Ishikawa (cell line): Measurements from ENCODE around the gene RPUSD4.

ENCODE experiments used
- CEBPB ChIP-seq: IDR thresholded peaks from 2 replicates; pipeline ENCODE4 v1.6.1; 2012
- CREB1 ChIP-seq: IDR thresholded peaks from 2 replicates; pipeline ENCODE4 v1.6.1; 2012; ENCODE audit warnings: low read depth
- EGR1 ChIP-seq: IDR thresholded peaks from 2 replicates; pipeline ENCODE4 v1.6.1; 2012
- EP300 ChIP-seq: IDR thresholded peaks from 2 replicates; pipeline ENCODE4 v1.6.1; 2012; ENCODE audit warnings: borderline replicate concordance
- FOXM1 ChIP-seq: IDR thresholded peaks from 2 replicates; pipeline ENCODE4 v1.6.1; 2012; ENCODE audit warnings: low read depth, borderline replicate concordance
- MAX ChIP-seq: IDR thresholded peaks from 2 replicates; pipeline ENCODE4 v1.6.1; 2012
- NFIC ChIP-seq: IDR thresholded peaks from 2 replicates; pipeline ENCODE4 v1.6.1; 2012
- RAD21 ChIP-seq: IDR thresholded peaks from 2 replicates; pipeline ENCODE4 v1.6.1; 2012; ENCODE audit warnings: low read depth
- REST ChIP-seq: IDR thresholded peaks from 2 replicates; pipeline ENCODE4 v1.6.1; 2012; ENCODE audit warnings: low read depth, mild to moderate bottlenecking
- TAF1 ChIP-seq: IDR thresholded peaks from 2 replicates; pipeline ENCODE4 v1.6.1; 2012; ENCODE audit warnings: low read depth, mild to moderate bottlenecking
- TCF12 ChIP-seq: IDR thresholded peaks from 2 replicates; pipeline ENCODE4 v1.6.1; 2012; ENCODE audit warnings: low read depth
- TEAD4 ChIP-seq: IDR thresholded peaks from 2 replicates; pipeline ENCODE4 v1.6.1; 2012
- USF1 ChIP-seq: IDR thresholded peaks from 2 replicates; pipeline ENCODE4 v1.6.1; 2012
- YY1 ChIP-seq: IDR thresholded peaks from 2 replicates; pipeline ENCODE4 v1.6.1; 2012; ENCODE audit warnings: low read depth
- ZBTB7A ChIP-seq: IDR thresholded peaks from 2 replicates; pipeline ENCODE4 v1.6.1; 2012; ENCODE audit warnings: low read depth

Gene RPUSD4

GRCh38 chr11:126165311-126165720 is 46.1 kb downstream of the RPUSD4 start:
- no peak for TF ChIP-seq CEBPB
- TF ChIP-seq ZBTB7A, result no peak
- no peak for TF ChIP-seq EGR1
- no peak for TF ChIP-seq TEAD4
- no peak for TF ChIP-seq REST
- TF ChIP-seq RAD21, result no peak
- TF ChIP-seq TAF1, result no peak
- no peak for TF ChIP-seq FOXM1
- no peak for TF ChIP-seq MAX
- TF ChIP-seq CREB1, result no peak
- TF ChIP-seq USF1, result no peak
- TF ChIP-seq EP300, result no peak
- TF ChIP-seq NFIC, result no peak
- no peak for TF ChIP-seq TCF12
- TF ChIP-seq YY1, result no peak

GRCh38 chr11:126164781-126165180 is 46.7 kb downstream of the RPUSD4 start:
- TF ChIP-seq TEAD4 (no peak), CREB1 (no peak), USF1 (no peak), YY1 (no peak), RAD21 (no peak), FOXM1 (no peak), TAF1 (no peak), EGR1 (no peak), NFIC (no peak), MAX (no peak), TCF12 (no peak), CEBPB (no peak), REST (no peak), EP300 (no peak)

- TF ChIP-seq NFIC (no peak), REST (no peak), ZBTB7A (no peak), FOXM1 (no peak), EP300 (no peak), RAD21 (no peak), USF1 (no peak), TCF12 (no peak), YY1 (no peak), MAX (no peak), TAF1 (no peak), CEBPB (no peak), TEAD4 (no peak)
These were observed 47.7 kb downstream of the RPUSD4 start for GRCh38 chr11:126163779-126164178.

- TF ChIP-seq RAD21, result no peak
- TF ChIP-seq USF1, result peak; percentile 41; the same call in 1 of the 2 replicates
- TF ChIP-seq NFIC, result no peak
These were observed 48.3 kb downstream of the RPUSD4 start for GRCh38 chr11:126163074-126163700.
